Measurements from ENCODE around the gene LHX2.

Gene LHX2

GRCh38 chr9:124032247-124032646 is 20.7 kb downstream of the LHX2 start:
- DNase-seq (ENCODE audit: low read depth in 2 of 2) = no peak

- DNase-seq (ENCODE audit: low read depth in 2 of 2) = no peak
Measured at GRCh38 chr9:124033348-124033747, 21.8 kb downstream of the LHX2 start.

GRCh38 chr9:124033967-124034366 is 22.4 kb downstream of the LHX2 start:
- DNase-seq (ENCODE audit: low read depth in 2 of 2) = no peak

- DNase-seq (ENCODE audit: low read depth in 2 of 2) = no peak
Measured at GRCh38 chr9:124035001-124035650, 23.6 kb downstream of the LHX2 start.

GRCh38 chr9:124036578-124036977 is 25.0 kb downstream of the LHX2 start:
- no peak for DNase-seq (ENCODE audit: low read depth in 2 of 2)

GRCh38 chr9:124037790-124038189 is 26.2 kb downstream of the LHX2 start:
- DNase-seq (ENCODE audit: low read depth in 2 of 2) = no peak

GRCh38 chr9:124038239-124038638 is 26.7 kb downstream of the LHX2 start:
- DNase-seq (ENCODE audit: low read depth in 2 of 2) = no peak

- no peak for DNase-seq (ENCODE audit: low read depth in 2 of 2)
Measured at GRCh38 chr9:124038790-124039633, 27.4 kb downstream of the LHX2 start.

GRCh38 chr9:124040186-124040931 is 28.8 kb downstream of the LHX2 start:
- DNase-seq (ENCODE audit: low read depth in 2 of 2) = no peak

- DNase-seq (ENCODE audit: low read depth in 2 of 2) = peak in 1 of 2 donors; percentile 16
Measured at GRCh38 chr9:124040935-124041816, 29.6 kb downstream of the LHX2 start.

GRCh38 chr9:124041817-124042116 is 30.2 kb downstream of the LHX2 start:
- no peak for DNase-seq (ENCODE audit: low read depth in 2 of 2)

GRCh38 chr9:124042201-124042721 is 30.7 kb downstream of the LHX2 start:
- no peak for DNase-seq (ENCODE audit: low read depth in 2 of 2)

GRCh38 chr9:124044448-124044847 is 32.9 kb downstream of the LHX2 start:
- DNase-seq (ENCODE audit: low read depth in 2 of 2) = no peak

- DNase-seq (ENCODE audit: low read depth in 2 of 2) = no peak
Measured at GRCh38 chr9:124045076-124045829, 33.7 kb downstream of the LHX2 start.

GRCh38 chr9:124045830-124046177 is 34.2 kb downstream of the LHX2 start:
- no peak for DNase-seq (ENCODE audit: low read depth in 2 of 2)

- DNase-seq (ENCODE audit: low read depth in 2 of 2) = no peak
Measured at GRCh38 chr9:124046189-124046588, 34.6 kb downstream of the LHX2 start.

- DNase-seq (ENCODE audit: low read depth in 2 of 2) = no peak
Measured at GRCh38 chr9:124047251-124047672, 35.7 kb downstream of the LHX2 start.

GRCh38 chr9:124050955-124051354 is 39.4 kb downstream of the LHX2 start:
- DNase-seq (ENCODE audit: low read depth in 2 of 2) = no peak

- no peak for DNase-seq (ENCODE audit: low read depth in 2 of 2)
Measured at GRCh38 chr9:124052401-124052800, 40.8 kb downstream of the LHX2 start.

- DNase-seq (ENCODE audit: low read depth in 2 of 2) = no peak
Measured at GRCh38 chr9:124054582-124055227, 43.1 kb downstream of the LHX2 start.
